ACHN (cell line): ENCODE measurements around the gene IMP3.
"Not testable (repeated sequence)": the region's sequence is repeated elsewhere in the genome, so short reads cannot be mapped to it uniquely, and the experiment has no call there.

Experiments
- DNase-seq: peaks from one replicate; pipeline ENCODE4 v3.0.0-alpha.2; 2015
- in situ Hi-C: cut with HindIII; loops from 2 replicates; pipeline ENCODE4 v1.10.0; 2017; ENCODE audit warnings: low sequenced_read_pairs, low pct_ligation_motif_present, low pct_unique_long_range_greater_than_20kb

The IMP3 gene

GRCh38 chr15:75637245-75638009 is 2.6 kb downstream of the IMP3 start:
- in situ Hi-C loops: no loop called here

GRCh38 chr15:75636026-75636425 is 4.0 kb downstream of the IMP3 start:
- DNase-seq: no peak
- in situ Hi-C loops: no loop called here

More at GRCh38 chr15:75637245-75638009, 2.6 kb downstream of the IMP3 start:
- no peak for DNase-seq

- in situ Hi-C loops, DNase-seq: not testable (repeated sequence)
Measured at GRCh38 chr15:75633922-75634321, 6.1 kb downstream of the IMP3 start.

GRCh38 chr15:75631935-75632334 is 8.1 kb downstream of the IMP3 start:
- in situ Hi-C loops: no loop called here
- no peak for DNase-seq

GRCh38 chr15:75625542-75626347 is 14.3 kb downstream of the IMP3 start, which contains the start of gene SNUPN:
Gene SNUPN, minus strand, starts transcription at chr15:75625725. Its CDS starts 4,674 bp downstream, at chr15:75621051.
- in situ Hi-C loops: no loop called here
- DNase-seq: peak; percentile 91

GRCh38 chr15:75622505-75622904 is 17.5 kb downstream of the IMP3 start:
- no peak for DNase-seq
- in situ Hi-C loops: no loop called here

- DNase-seq: peak; percentile 80
- in situ Hi-C loops: no loop called here
Measured at GRCh38 chr15:75620841-75621391, 19.1 kb downstream of the IMP3 start.

- in situ Hi-C loops: no loop called here
- no peak for DNase-seq
Measured at GRCh38 chr15:75620058-75620820, 19.8 kb downstream of the IMP3 start.

- in situ Hi-C loops: no loop called here
- no peak for DNase-seq
Measured at GRCh38 chr15:75616766-75617165, 23.3 kb downstream of the IMP3 start.

- in situ Hi-C loops: no loop called here
- DNase-seq: no peak
Measured at GRCh38 chr15:75606711-75607699, 33.0 kb downstream of the IMP3 start.

- no peak for DNase-seq
- in situ Hi-C loops: no loop called here
Measured at GRCh38 chr15:75606026-75606425, 34.0 kb downstream of the IMP3 start.

- in situ Hi-C loops: no loop called here
- DNase-seq: no peak
Measured at GRCh38 chr15:75599401-75599800, 40.6 kb downstream of the IMP3 start.

GRCh38 chr15:75598361-75598760 is 41.7 kb downstream of the IMP3 start:
- in situ Hi-C loops: no loop called here
- DNase-seq: no peak

GRCh38 chr15:75597667-75598341 is 42.2 kb downstream of the IMP3 start:
- peak; percentile 7 for DNase-seq
- in situ Hi-C loops: no loop called here

GRCh38 chr15:75596703-75597345 is 43.2 kb downstream of the IMP3 start:
- in situ Hi-C loops: no loop called here

GRCh38 chr15:75594276-75594675 is 45.7 kb downstream of the IMP3 start:
- DNase-seq: no peak
- in situ Hi-C loops: no loop called here

More at GRCh38 chr15:75596703-75597345, 43.2 kb downstream of the IMP3 start:
- DNase-seq: no peak
